CD8-positive, alpha-beta memory T cell (primary cell): Measurements from ENCODE around the gene RTP2. TPM values are rescaled to one million over a fixed set of nuclear protein-coding genes. Genes with fewer than 3 reads are reported as not detected.
"Not testable (repeated sequence)": the region's sequence is repeated elsewhere in the genome, so short reads cannot be mapped to it uniquely, and the experiment has no call there.

Experiments used
- CTCF ChIA-PET: fragments of 350-600 bp; sonication (Branson Sonifier 250); formaldehyde crosslinking; loops from one replicate; lab custom pipeline; 2021; ENCODE audit warnings: antibody characterized with exemption; lab: Charles Lee
- POLR2A ChIA-PET: fragments of 350-600 bp; sonication (Branson Sonifier 250); formaldehyde crosslinking; loops from one replicate; lab custom pipeline; 2021; ENCODE audit warnings: antibody characterized with exemption; lab: Charles Lee
- DNase-seq, 5 donors: peaks; one replicate each; pipeline versions ENCODE4 v3.0.0 to v3.0.0-alpha.2; 2020 to 2022; ENCODE audit warnings: mixed read lengths in 1 of 5
- H3K27ac ChIP-seq: one replicate; pipeline ENCODE4 v1.7.0; 2013; ENCODE audit warnings: low read depth, mild to moderate bottlenecking, low read length, moderate library complexity
- H3K27me3 ChIP-seq: 2 replicates; pipeline ENCODE4 v1.7.0; 2013; ENCODE audit warnings: low read length, mild to moderate bottlenecking; ENCODE audit not compliant: insufficient read depth, poor library complexity, severe bottlenecking
- H3K36me3 ChIP-seq: 2 replicates; pipeline ENCODE4 v1.7.0; 2013; ENCODE audit warnings: mild to moderate bottlenecking, low read length, moderate library complexity; ENCODE audit not compliant: insufficient read depth
- H3K4me1 ChIP-seq: 2 replicates; pipeline ENCODE4 v1.7.0; 2013; ENCODE audit warnings: mild to moderate bottlenecking, low read length, moderate library complexity; ENCODE audit not compliant: insufficient read depth
- H3K4me3 ChIP-seq: 2 replicates; pipeline ENCODE4 v1.7.0; 2013; ENCODE audit warnings: mild to moderate bottlenecking, low read length
- H3K9me3 ChIP-seq: 2 replicates; pipeline ENCODE4 v1.7.0; 2013; ENCODE audit warnings: mild to moderate bottlenecking, low read length
- H3K27ac Mint-ChIP-seq, 8 donors: one replicate each; pipeline ENCODE4 v1.8.0; 2020 to 2021; ENCODE audit warnings: mixed read lengths in 8 of 8, mild to moderate bottlenecking in 6 of 8, inconsistent platforms in 3 of 8, moderate library complexity in 3 of 8
- H3K27me3 Mint-ChIP-seq, 2 donors: one replicate each; pipeline ENCODE4 v1.8.0; 2020 to 2021; ENCODE audit warnings: mixed read lengths in 2 of 2, mild to moderate bottlenecking in 1 of 2, moderate library complexity in 1 of 2
- H3K36me3 Mint-ChIP-seq, 3 donors: one replicate each; pipeline ENCODE4 v1.8.0; 2020 to 2021; ENCODE audit warnings: mixed read lengths in 3 of 3, inconsistent platforms in 1 of 3, mild to moderate bottlenecking in 1 of 3
- H3K4me1 Mint-ChIP-seq, 3 donors: one replicate each; pipeline ENCODE4 v1.8.0; 2020 to 2021; ENCODE audit warnings: mixed read lengths in 3 of 3, inconsistent platforms in 1 of 3, mild to moderate bottlenecking in 1 of 3
- H3K4me3 Mint-ChIP-seq, 7 donors: one replicate each; pipeline ENCODE4 v1.8.0; 2020 to 2021; ENCODE audit warnings: mixed read lengths in 7 of 7, mild to moderate bottlenecking in 6 of 7, moderate library complexity in 4 of 7, inconsistent platforms in 2 of 7
- H3K9me3 Mint-ChIP-seq, 5 donors: one replicate each; pipeline ENCODE4 v1.8.0; 2020 to 2022; ENCODE audit warnings: mixed read lengths in 5 of 5, mild to moderate bottlenecking in 3 of 5, moderate library complexity in 2 of 5, inconsistent platforms in 1 of 5
- polyA plus RNA-seq: library from polyadenylated mRNA; unstranded; fragments of 300-500 nt; fragmentation: Illumina TruSeq; gene quantifications from one replicate; pipeline ENCODE4 v1.2.3, GENCODE V29; 2021
- total RNA-seq, 2 experiments: library from RNA; stranded (reverse); gene quantifications; one replicate each; pipeline ENCODE4 v1.2.3, GENCODE V29; 2021

RTP2 gene
- total and polyA plus RNA-seq, 3 experiments from 2014 or later = not detected

- POLR2A ChIA-PET = no interaction called here
- no peak for DNase-seq
- H3K4me3 Mint-ChIP-seq = no peak overlapping the region
- H3K36me3 ChIP-seq = no peaks in the 10 kb centered on the region
- no peak overlapping the region for H3K27ac ChIP-seq
- H3K36me3 Mint-ChIP-seq = no peaks in the 10 kb centered on the region
- peaks cover 23 to 40% of the 10 kb centered on the region in 2 donors for H3K27me3 Mint-ChIP-seq
- CTCF ChIA-PET = interaction anchor here (1.8 kb wide), 1 partner anchor 10 kb away, joined by 5 read pairs; no protein-coding TSS in a partner anchor
- H3K9me3 Mint-ChIP-seq = peaks cover 8 to 17% (median 14%) of the 10 kb centered on the region in 5 donors
- H3K4me3 ChIP-seq = no peak overlapping the region
- no peak overlapping the region for H3K27ac Mint-ChIP-seq
- H3K4me1 Mint-ChIP-seq = no peaks in the 10 kb centered on the region
- H3K4me1 ChIP-seq = no peaks in the 10 kb centered on the region
- H3K27me3 ChIP-seq = no peaks in the 10 kb centered on the region
- H3K9me3 ChIP-seq = no peaks in the 10 kb centered on the region
These were observed 12.4 kb downstream of the RTP2 start for GRCh38 chr3:187689984-187690383.

DNA sequence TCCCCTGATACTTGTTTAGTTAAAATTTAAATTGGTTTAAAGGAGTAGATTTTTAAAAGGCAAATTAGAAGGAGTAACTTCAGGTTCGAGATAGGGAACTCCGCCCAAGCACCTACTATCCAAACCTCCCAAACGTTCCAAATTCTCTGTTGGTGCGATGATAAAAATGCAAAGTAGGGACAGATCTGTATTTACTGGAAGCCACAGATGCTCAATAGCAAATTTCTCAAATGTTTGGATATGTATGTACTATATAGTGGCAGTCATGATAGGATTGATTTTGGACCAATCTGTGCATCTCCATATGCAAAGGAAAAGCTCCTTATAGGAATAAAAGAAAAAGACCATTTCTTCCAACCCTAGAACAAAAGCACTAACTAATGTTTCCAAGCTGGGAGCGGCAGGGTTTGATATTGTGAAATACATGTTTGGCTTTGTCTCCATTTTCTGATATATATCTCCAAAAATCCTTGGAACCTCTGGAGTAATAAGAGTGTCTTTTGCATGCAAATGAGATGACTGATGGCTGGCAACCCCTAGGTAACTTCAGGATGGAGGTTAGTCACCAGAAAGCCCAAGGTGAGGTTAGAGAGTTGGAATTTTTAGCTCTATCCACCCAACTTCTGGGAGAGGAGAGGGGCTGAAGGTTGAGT lies 15.6 kb downstream of the RTP2 start:
- DNase-seq = no peak
- Histone ChIP-seq H3K27me3 (no peaks in the 10 kb centered on the region), H3K27ac (no peak overlapping the region), H3K36me3 (no peaks in the 10 kb centered on the region), H3K4me3 (no peak overlapping the region), H3K9me3 (no peaks in the 10 kb centered on the region), H3K4me1 (no peaks in the 10 kb centered on the region)
- CTCF ChIA-PET = no interaction called here
- peaks cover 11 to 19% (median 14%) of the 10 kb centered on the region in 5 donors for H3K9me3 Mint-ChIP-seq
- no peaks in the 10 kb centered on the region for H3K4me1 Mint-ChIP-seq
- H3K36me3 Mint-ChIP-seq = no peaks in the 10 kb centered on the region
- no peak overlapping the region for H3K4me3 Mint-ChIP-seq
- POLR2A ChIA-PET = no interaction called here
- peaks cover 11 to 27% of the 10 kb centered on the region in 2 donors for H3K27me3 Mint-ChIP-seq
- no peak overlapping the region for H3K27ac Mint-ChIP-seq

- Mint-ChIP-seq H3K4me3 (no peak overlapping the region), H3K27me3 (peaks cover 4 to 28% of the 10 kb centered on the region in 2 donors), H3K27ac (no peak overlapping the region), H3K36me3 (no peaks in the 10 kb centered on the region), H3K4me1 (no peaks in the 10 kb centered on the region), H3K9me3 (peaks cover 11 to 19% (median 14%) of the 10 kb centered on the region in 5 donors)
- no peak for DNase-seq
- CTCF ChIA-PET = no interaction called here
- no peaks in the 10 kb centered on the region for H3K4me1 ChIP-seq
- H3K27me3 ChIP-seq = no peaks in the 10 kb centered on the region
- POLR2A ChIA-PET = no interaction called here
- no peaks in the 10 kb centered on the region for H3K36me3 ChIP-seq
- H3K27ac ChIP-seq = no peak overlapping the region
- no peak overlapping the region for H3K4me3 ChIP-seq
- H3K9me3 ChIP-seq = no peaks in the 10 kb centered on the region
These were observed 16.4 kb downstream of the RTP2 start for GRCh38 chr3:187685948-187686347.

DNA sequence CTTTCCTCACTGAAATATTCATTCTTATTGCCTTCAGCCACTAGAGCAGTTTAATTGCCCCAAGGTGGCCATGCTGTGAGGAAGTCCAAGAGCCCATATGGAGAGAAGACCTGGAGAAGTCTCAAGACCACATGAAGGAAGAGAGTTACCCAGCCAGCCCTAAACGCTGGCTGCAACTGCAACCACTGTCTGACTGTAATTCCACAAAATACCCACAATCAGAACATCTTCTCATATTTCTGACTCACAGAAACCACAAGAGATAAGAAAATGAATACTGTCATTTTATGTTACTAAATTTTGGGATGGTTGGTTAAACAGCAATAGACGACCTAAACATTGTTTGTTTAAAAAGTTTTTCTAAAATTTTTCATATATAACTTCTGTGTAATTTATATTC lies 17.5 kb downstream of the RTP2 start:
- Mint-ChIP-seq H3K27ac (no peak overlapping the region), H3K4me1 (no peaks in the 10 kb centered on the region), H3K36me3 (no peaks in the 10 kb centered on the region), H3K27me3 (peaks cover 2 to 31% of the 10 kb centered on the region in 2 donors), H3K9me3 (peaks cover 11 to 19% (median 14%) of the 10 kb centered on the region in 5 donors), H3K4me3 (no peak overlapping the region)
- Histone ChIP-seq H3K4me1 (no peaks in the 10 kb centered on the region), H3K27me3 (no peaks in the 10 kb centered on the region), H3K36me3 (no peaks in the 10 kb centered on the region), H3K4me3 (no peak overlapping the region), H3K27ac (no peak overlapping the region), H3K9me3 (no peaks in the 10 kb centered on the region)
- ChIA-PET CTCF (interaction anchor here (14.3 kb wide), 1 partner anchor 363 kb away, joined by 228 read pairs; no protein-coding TSS in a partner anchor), POLR2A (no interaction called here)
- DNase-seq = no peak

GRCh38 chr3:187684444-187684843 lies 17.9 kb downstream of the RTP2 start:
- H3K4me1 Mint-ChIP-seq = peaks cover 0 to 3% (median 2%) of the 10 kb centered on the region in 3 donors
- Histone ChIP-seq H3K4me3 (no peak overlapping the region), H3K27me3 (no peaks in the 10 kb centered on the region), H3K4me1 (no peaks in the 10 kb centered on the region), H3K9me3 (no peaks in the 10 kb centered on the region), H3K27ac (no peak overlapping the region), H3K36me3 (no peaks in the 10 kb centered on the region)
- no peak for DNase-seq
- no peak overlapping the region for H3K27ac Mint-ChIP-seq
- CTCF ChIA-PET = interaction anchor here (1.0 to 14.3 kb wide), 3 partner anchors 15 to 363 kb away, joined by 3 to 228 read pairs (median 46); partner anchors contain the start of gene SST
- peaks cover 4 to 34% of the 10 kb centered on the region in 2 donors for H3K27me3 Mint-ChIP-seq
- no peak overlapping the region for H3K4me3 Mint-ChIP-seq
- POLR2A ChIA-PET = no interaction called here
- H3K9me3 Mint-ChIP-seq = peaks cover 11 to 19% (median 14%) of the 10 kb centered on the region in 5 donors
- no peaks in the 10 kb centered on the region for H3K36me3 Mint-ChIP-seq

GRCh38 chr3:187681756-187682155 lies 20.6 kb downstream of the RTP2 start:
- H3K27ac Mint-ChIP-seq, H3K4me3 ChIP-seq, H3K4me1 Mint-ChIP-seq, H3K4me1 ChIP-seq, H3K4me3 Mint-ChIP-seq, H3K36me3 Mint-ChIP-seq, DNase-seq, H3K9me3 ChIP-seq, H3K36me3 ChIP-seq, H3K27me3 ChIP-seq, POLR2A ChIA-PET, H3K27ac ChIP-seq: not testable (repeated sequence)
- CTCF ChIA-PET = interaction anchor here (1.2 to 14.3 kb wide), 3 partner anchors 12 to 360 kb away, joined by 3 to 228 read pairs (median 46); partner anchors contain the start of gene SST
- peaks cover 11 to 19% (median 12%) of the 10 kb centered on the region in 5 donors for H3K9me3 Mint-ChIP-seq
- H3K27me3 Mint-ChIP-seq = peaks cover 10 to 44% of the 10 kb centered on the region in 2 donors

GRCh38 chr3:187679638-187680396 lies 22.5 kb downstream of the RTP2 start:
- Histone ChIP-seq H3K9me3 (no peaks in the 10 kb centered on the region), H3K27ac (no peak overlapping the region), H3K36me3 (no peaks in the 10 kb centered on the region), H3K4me3 (no peak overlapping the region), H3K27me3 (no peaks in the 10 kb centered on the region), H3K4me1 (no peaks in the 10 kb centered on the region)
- no peak overlapping the region for H3K4me3 Mint-ChIP-seq
- H3K9me3 Mint-ChIP-seq = peaks cover 0 to 4% (median 0%) of the 10 kb centered on the region in 5 donors
- ChIA-PET POLR2A (no interaction called here), CTCF (interaction anchor here (0.7 to 14.3 kb wide), 17 partner anchors 9 to 462 kb away, joined by 3 to 228 read pairs (median 4); partner anchors contain the start of gene SST)
- no peaks in the 10 kb centered on the region for H3K36me3 Mint-ChIP-seq
- peak overlapping the region in 2 of 8 donors; percentile 23 to 46 for H3K27ac Mint-ChIP-seq
- peaks cover 0 to 4% (median 2%) of the 10 kb centered on the region in 3 donors for H3K4me1 Mint-ChIP-seq
- peaks cover 13 to 58% of the 10 kb centered on the region in 2 donors for H3K27me3 Mint-ChIP-seq
- peak; percentile 30 to 70 (median 50) for DNase-seq
